ENCODE measurements around the gene SF3B3.
"Not testable (repeated sequence)": the region's sequence is repeated elsewhere in the genome, so short reads cannot be mapped to it uniquely, and the experiment has no call there.

The SF3B3 gene

GRCh38 chr16:70529051-70529777, 5.6 kb downstream of the SF3B3 start:
- peak; percentile 63 for DNase-seq (ENCODE audit: low read depth)
- peak overlapping the region; percentile 52 for H3K4me3 ChIP-seq (ENCODE audit: low read depth, low read length)
- TF ChIP-seq MAX (IDR thresholded peaks at IDR 0.05; ENCODE audit: low read depth, low read length) (no peak), CTCF (IDR thresholded peaks at IDR 0.05; ENCODE audit: low read depth, low read length) (peak; percentile 47)

GRCh38 chr16:70529954-70530353, 6.3 kb downstream of the SF3B3 start:
- H3K4me3 ChIP-seq (ENCODE audit: low read depth, low read length), result peak overlapping the region; percentile 22
- not testable (repeated sequence) for DNase-seq (ENCODE audit: low read depth)

- DNase-seq (ENCODE audit: low read depth), result no peak
- no peak overlapping the region for H3K4me3 ChIP-seq (ENCODE audit: low read depth, low read length)
- TF ChIP-seq MAX (IDR thresholded peaks at IDR 0.05; ENCODE audit: low read depth, low read length), result no peak
- TF ChIP-seq POLR2A (IDR thresholded peaks at IDR 0.05; ENCODE audit: extremely low read depth, insufficient read length), result no peak
- no peak for TF ChIP-seq CTCF (IDR thresholded peaks at IDR 0.05; ENCODE audit: low read depth, low read length)
- TF ChIP-seq MYC (IDR thresholded peaks at IDR 0.05; ENCODE audit: low read depth, low read length), result no peak
Measured at GRCh38 chr16:70534971-70535370, 11.4 kb downstream of the SF3B3 start.

GRCh38 chr16:70540994-70541393, 17.4 kb downstream of the SF3B3 start:
- DNase-seq (ENCODE audit: low read depth), result no peak
- TF ChIP-seq MYC (IDR thresholded peaks at IDR 0.05; ENCODE audit: low read depth, low read length) (no peak), MAX (IDR thresholded peaks at IDR 0.05; ENCODE audit: low read depth, low read length) (no peak), CTCF (IDR thresholded peaks at IDR 0.05; ENCODE audit: low read depth, low read length) (no peak), POLR2A (IDR thresholded peaks at IDR 0.05; ENCODE audit: extremely low read depth, insufficient read length) (no peak)
- no peak overlapping the region for H3K4me3 ChIP-seq (ENCODE audit: low read depth, low read length)

GRCh38 chr16:70544548-70544947, 20.9 kb downstream of the SF3B3 start:
- no peak for DNase-seq (ENCODE audit: low read depth)
- TF ChIP-seq POLR2A (IDR thresholded peaks at IDR 0.05; ENCODE audit: extremely low read depth, insufficient read length) (no peak), MAX (IDR thresholded peaks at IDR 0.05; ENCODE audit: low read depth, low read length) (no peak), CTCF (IDR thresholded peaks at IDR 0.05; ENCODE audit: low read depth, low read length) (no peak), MYC (IDR thresholded peaks at IDR 0.05; ENCODE audit: low read depth, low read length) (no peak)
- H3K4me3 ChIP-seq (ENCODE audit: low read depth, low read length), result no peak overlapping the region

- H3K4me3 ChIP-seq (ENCODE audit: low read depth, low read length), result no peak overlapping the region
- DNase-seq (ENCODE audit: low read depth), result no peak
- TF ChIP-seq MAX (IDR thresholded peaks at IDR 0.05; ENCODE audit: low read depth, low read length), result no peak
- TF ChIP-seq MYC (IDR thresholded peaks at IDR 0.05; ENCODE audit: low read depth, low read length), result no peak
- no peak for TF ChIP-seq POLR2A (IDR thresholded peaks at IDR 0.05; ENCODE audit: extremely low read depth, insufficient read length)
- TF ChIP-seq CTCF (IDR thresholded peaks at IDR 0.05; ENCODE audit: low read depth, low read length), result no peak
Measured at GRCh38 chr16:70548936-70549335, 25.3 kb downstream of the SF3B3 start.
